Upper lobe of left lung (tissue), 6 donors: Measurements from ENCODE around the gene LIN7B. TPM values are rescaled to one million over a fixed set of nuclear protein-coding genes. Genes with fewer than 3 reads are reported as not detected.
"Not testable (repeated sequence)": the region's sequence is repeated elsewhere in the genome, so short reads cannot be mapped to it uniquely, and the experiment has no call there.

Source experiments
- ATAC-seq, 2 donors: fragments of 200-7000 bp; cut with Tn5 transposase; one replicate each; pipeline ENCODE4 v1.9.1; 2022; ENCODE audit warnings: mild to moderate bottlenecking in 2 of 2, moderate library complexity in 2 of 2; ENCODE audit not compliant: low FRiP score in 2 of 2
- DNase-seq, 2 donors: peaks; one replicate each; pipeline ENCODE4 v3.0.0-alpha.2; 2019 to 2020
- H3K27ac ChIP-seq, 4 donors: fragments of 200-600 bp; sonication (generic); one replicate each; pipeline ENCODE4 v1.5.1; 2016 to 2019
- H3K27me3 ChIP-seq, 4 donors: fragments of 200-600 bp; sonication (generic); one replicate each; pipeline ENCODE4 v1.5.1; 2017 to 2019
- H3K36me3 ChIP-seq, 4 donors: fragments of 200-600 bp; sonication (generic); one replicate each; pipeline ENCODE4 v1.5.1; 2016 to 2019
- H3K4me1 ChIP-seq, 4 donors: fragments of 200-600 bp; sonication (generic); one replicate each; pipeline ENCODE4 v1.5.1; 2018 to 2019
- H3K4me3 ChIP-seq, 4 donors: fragments of 200-600 bp; sonication (generic); one replicate each; pipeline ENCODE4 v1.5.1; 2017 to 2019; ENCODE audit warnings: mild to moderate bottlenecking in 2 of 4, moderate library complexity in 1 of 4
- H3K9me3 ChIP-seq, 4 donors: fragments of 200-600 bp; sonication (generic); one replicate each; pipeline ENCODE4 v1.5.1; 2018 to 2019
- EP300 ChIP-seq, 4 donors: sonication (generic); formaldehyde crosslinking; IDR thresholded peaks; one replicate each; pipeline ENCODE4 v1.5.1; 2017; ENCODE audit warnings: antibody characterized with exemption in 4 of 4, control low read depth in 2 of 4
- POLR2A ChIP-seq, 4 donors: fragments of 450-650 bp; IDR thresholded peaks; one replicate each; pipeline ENCODE4 v1.5.1; 2016 to 2017; ENCODE audit warnings: antibody characterized with exemption in 4 of 4, mild to moderate bottlenecking in 2 of 4
- POLR2AphosphoS5 ChIP-seq, 2 donors: sonication (generic); formaldehyde crosslinking; IDR thresholded peaks; one replicate each; pipeline ENCODE4 v1.5.1; 2017; ENCODE audit warnings: antibody characterized with exemption in 2 of 2
- WGBS, 2 donors: methylation state at CpG; one replicate each; pipeline ENCODE4 v1.1.5; 2017 to 2018; 5-methylcytosine and 5-hydroxymethylcytosine counted together
- total RNA-seq, 6 donors: library from RNA; depleted of rRNA in 4 of 6; stranded (reverse); fragments of >200 nt in 4 of 6; gene quantifications; one replicate each; pipeline versions ENCODE4 v1.1.0 to v1.2.1, GENCODE V29; 2016 to 2021
- TF ChIP-seq, protein P1 (sequence below), 6 experiments: fragments of 450-650 bp in 4 of 6; fragments of 200-600 bp in 2 of 6; sonication (generic) in 2 of 6; IDR thresholded peaks; one replicate each; pipeline ENCODE4 v1.5.1; 2016 to 2019; ENCODE audit warnings: antibody characterized with exemption in 6 of 6
- donor health status: DM: no; HTN: no; CAD: no; lungs with moderate emphysema.
- donor health status: DM: no; HTN: yes; CAD: no; lungs with severe emphysema.

Gene LIN7B
- total RNA-seq, 6 donors from 2014 or later: 3.1 to 10.2 (median 7.6) TPM

DNA sequence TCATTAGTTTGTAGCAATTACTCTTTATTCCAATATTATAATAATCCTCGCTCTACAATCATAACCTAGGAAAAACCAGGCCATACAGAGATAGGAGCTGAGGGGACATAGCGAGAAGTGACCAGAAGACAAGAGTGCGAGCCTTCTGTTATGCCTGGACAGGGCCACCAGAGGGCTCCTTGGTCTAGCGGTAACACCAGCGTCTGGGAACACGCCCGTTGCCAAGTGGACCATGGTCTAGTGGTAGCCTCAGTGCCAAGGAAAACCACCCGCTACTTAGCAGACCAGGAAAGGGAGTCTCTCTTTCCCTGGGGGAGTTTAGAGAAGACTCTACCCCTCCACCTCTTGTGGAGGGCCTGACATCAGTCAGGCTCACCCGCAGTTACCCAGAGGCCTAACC is 39.3 kb upstream of the LIN7B start:
- peaks cover 0 to 17% (median 3%) of the 10 kb centered on the region in 4 donors for H3K4me1 ChIP-seq
- not testable (repeated sequence) for H3K27ac ChIP-seq, H3K36me3 ChIP-seq, H3K4me3 ChIP-seq, ATAC-seq, H3K9me3 ChIP-seq
- 14 to 16% methylated on average over 9 of the region's 9 CpGs for WGBS, 2 donors
- DNase-seq: peak in 1 of 2 donors; percentile 77
- TF ChIP-seq, protein P1, sequence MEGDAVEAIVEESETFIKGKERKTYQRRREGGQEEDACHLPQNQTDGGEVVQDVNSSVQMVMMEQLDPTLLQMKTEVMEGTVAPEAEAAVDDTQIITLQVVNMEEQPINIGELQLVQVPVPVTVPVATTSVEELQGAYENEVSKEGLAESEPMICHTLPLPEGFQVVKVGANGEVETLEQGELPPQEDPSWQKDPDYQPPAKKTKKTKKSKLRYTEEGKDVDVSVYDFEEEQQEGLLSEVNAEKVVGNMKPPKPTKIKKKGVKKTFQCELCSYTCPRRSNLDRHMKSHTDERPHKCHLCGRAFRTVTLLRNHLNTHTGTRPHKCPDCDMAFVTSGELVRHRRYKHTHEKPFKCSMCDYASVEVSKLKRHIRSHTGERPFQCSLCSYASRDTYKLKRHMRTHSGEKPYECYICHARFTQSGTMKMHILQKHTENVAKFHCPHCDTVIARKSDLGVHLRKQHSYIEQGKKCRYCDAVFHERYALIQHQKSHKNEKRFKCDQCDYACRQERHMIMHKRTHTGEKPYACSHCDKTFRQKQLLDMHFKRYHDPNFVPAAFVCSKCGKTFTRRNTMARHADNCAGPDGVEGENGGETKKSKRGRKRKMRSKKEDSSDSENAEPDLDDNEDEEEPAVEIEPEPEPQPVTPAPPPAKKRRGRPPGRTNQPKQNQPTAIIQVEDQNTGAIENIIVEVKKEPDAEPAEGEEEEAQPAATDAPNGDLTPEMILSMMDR (IDR thresholded peaks at IDR 0.05): peak; percentile 64 to 85 (median 71)
- peaks cover 0 to 30% (median 15%) of the 10 kb centered on the region in 4 donors for H3K27me3 ChIP-seq

DNA sequence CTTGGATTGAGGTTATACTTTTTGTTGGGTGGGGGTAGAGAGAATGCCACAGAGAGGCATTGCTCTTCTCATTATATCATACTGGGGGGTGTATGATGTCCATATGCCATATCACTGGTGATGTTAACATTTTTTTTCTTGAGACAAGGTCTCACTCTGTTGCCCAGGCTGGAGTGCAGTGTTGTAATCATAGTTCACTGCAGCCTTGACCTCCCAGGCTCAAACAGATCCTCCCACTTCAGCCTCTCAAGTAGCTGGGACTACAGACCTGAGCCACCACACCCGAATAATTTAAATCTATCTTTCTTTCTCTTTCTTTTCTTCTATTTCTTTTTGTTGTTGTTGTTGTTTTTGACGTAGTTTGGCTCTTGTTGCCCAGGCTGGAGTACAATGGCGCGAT is 33.8 kb upstream of the LIN7B start:
- 79 to 85% methylated on average over 4 of the region's 4 CpGs for WGBS, 2 donors
- peaks cover 0 to 5% (median 5%) of the 10 kb centered on the region in 4 donors for H3K4me1 ChIP-seq
- no peak for DNase-seq
- H3K27me3 ChIP-seq: no peaks in the 10 kb centered on the region
- TF ChIP-seq POLR2A (IDR thresholded peaks at IDR 0.05) (no peak), EP300 (IDR thresholded peaks at IDR 0.05) (no peak), POLR2AphosphoS5 (IDR thresholded peaks at IDR 0.05) (no peak)
- TF ChIP-seq, protein P1 (IDR thresholded peaks at IDR 0.05): no peak
- no peaks in the 10 kb centered on the region for H3K36me3 ChIP-seq
- H3K27ac ChIP-seq: no peak overlapping the region
- no peak for ATAC-seq
- no peak overlapping the region for H3K4me3 ChIP-seq
- no peaks in the 10 kb centered on the region for H3K9me3 ChIP-seq

DNA sequence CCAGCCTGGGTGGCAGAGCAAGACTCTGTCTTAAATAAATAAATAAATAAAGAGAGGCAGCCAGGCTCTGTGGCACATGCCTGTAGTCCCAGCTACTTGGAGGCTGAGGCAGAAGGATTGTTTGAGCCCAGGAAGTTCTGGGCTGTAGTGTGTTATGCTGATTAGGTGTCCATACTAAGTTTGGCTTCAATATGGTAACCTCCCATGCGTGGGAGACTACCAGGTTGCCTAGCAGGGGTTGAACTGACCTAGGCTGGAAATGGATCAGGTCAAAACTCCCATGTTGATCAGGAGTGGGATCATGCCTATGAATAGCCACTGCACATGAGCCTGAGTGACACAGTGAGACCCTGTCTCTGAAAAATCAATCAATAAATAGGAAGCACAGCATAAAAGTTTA is 32.9 kb upstream of the LIN7B start:
- Histone ChIP-seq H3K27me3 (no peaks in the 10 kb centered on the region), H3K4me1 (peaks cover 4 to 10% (median 8%) of the 10 kb centered on the region in 4 donors), H3K9me3 (no peaks in the 10 kb centered on the region), H3K4me3 (no peak overlapping the region), H3K27ac (no peak overlapping the region), H3K36me3 (no peaks in the 10 kb centered on the region)
- 60% methylated on average over 1 of the region's 1 CpG; no CpG with 5 or more reads in 1 of the 2 donors for WGBS, 2 donors
- DNase-seq: no peak
- ATAC-seq: no peak
- TF ChIP-seq, protein P1 (IDR thresholded peaks at IDR 0.05): no peak
- TF ChIP-seq POLR2A (IDR thresholded peaks at IDR 0.05) (no peak), EP300 (IDR thresholded peaks at IDR 0.05) (no peak), POLR2AphosphoS5 (IDR thresholded peaks at IDR 0.05) (no peak)

DNA sequence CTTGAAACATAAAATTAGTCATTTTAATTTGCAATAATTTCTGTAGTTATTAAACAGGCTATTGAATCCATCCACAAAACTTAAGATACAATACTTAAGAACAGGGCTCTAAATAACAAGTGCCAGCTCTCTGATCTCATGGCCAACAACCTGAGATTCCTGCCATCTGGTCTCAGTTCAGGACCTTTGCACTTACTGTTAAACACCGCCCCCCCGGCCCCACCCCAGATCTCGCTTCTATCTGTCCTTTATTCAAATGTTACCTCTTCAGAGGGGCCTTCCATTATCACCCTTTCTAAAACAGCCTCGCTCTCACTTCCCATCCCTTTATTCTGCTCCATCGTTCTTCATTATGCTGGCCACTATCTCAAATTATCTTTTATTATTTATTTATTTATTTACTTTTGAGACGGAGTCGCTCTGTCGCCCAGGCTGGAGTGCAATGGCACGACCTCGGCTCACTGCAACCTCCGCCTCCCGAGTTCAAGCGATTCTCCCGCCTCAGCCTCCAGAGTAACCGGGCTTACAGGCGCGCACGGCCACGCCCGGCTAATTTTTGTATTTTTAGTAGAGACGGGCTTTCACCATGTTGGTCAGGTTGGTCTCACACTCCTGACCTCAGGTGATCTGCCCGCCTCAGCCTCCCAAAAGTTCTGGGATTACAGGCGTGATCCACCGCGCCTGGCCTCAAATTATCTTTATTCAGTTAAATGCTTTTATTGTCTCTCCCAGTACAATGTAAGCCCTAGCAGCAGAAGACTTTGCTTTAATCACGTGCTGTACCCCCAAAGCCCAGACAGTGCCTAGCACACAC is 29.8 kb upstream of the LIN7B start:
- Histone ChIP-seq H3K9me3 (no peaks in the 10 kb centered on the region), H3K4me3 (peak overlapping the region in 3 of 4 donors; percentile 93 to 100 (median 98)), H3K36me3 (peaks cover 0 to 20% (median 14%) of the 10 kb centered on the region in 4 donors), H3K27me3 (no peaks in the 10 kb centered on the region), H3K4me1 (peaks cover 19 to 38% (median 23%) of the 10 kb centered on the region in 4 donors), H3K27ac (peak overlapping the region; percentile 89 to 95 (median 92))
- ATAC-seq (no peak), DNase-seq (no peak)
- WGBS, 2 donors: 74% methylated on average over 26 of the region's 26 CpGs
- TF ChIP-seq POLR2AphosphoS5 (IDR thresholded peaks at IDR 0.05): no peak
- no peak for TF ChIP-seq EP300 (IDR thresholded peaks at IDR 0.05)
- no peak for TF ChIP-seq POLR2A (IDR thresholded peaks at IDR 0.05)
- TF ChIP-seq, protein P1 (IDR thresholded peaks at IDR 0.05): no peak
